COR-L47 (cell line): ENCODE measurements around the gene PRPF39.
A peak's percentile ranks its signal among the peaks of the same experiment; 100 is the strongest.
"Not testable (repeated sequence)": the region's sequence is repeated elsewhere in the genome, so short reads cannot be mapped to it uniquely, and the experiment has no call there.

Source experiments
- DNase-seq: peaks from one replicate; lab custom pipeline; 2025; lab: John Stamatoyannopoulos, UW

Gene PRPF39

GRCh38 chr14:45083976-45084722 is at the start of gene PRPF39:
Gene PRPF39 (plus strand): TSS chr14:45084116. CDS start chr14:45095240, 11,124 bp downstream.
- DNase-seq: peak; percentile 94

- DNase-seq: no peak
Observed at GRCh38 chr14:45034730-45035129, 49.2 kb upstream of the PRPF39 start.

- DNase-seq: no peak
Observed at GRCh38 chr14:45038256-45038655, 45.7 kb upstream of the PRPF39 start.

- no peak for DNase-seq
Observed at GRCh38 chr14:45038865-45039264, 45.1 kb upstream of the PRPF39 start.

- no peak for DNase-seq
Observed at GRCh38 chr14:45039390-45039789, 44.5 kb upstream of the PRPF39 start.

GRCh38 chr14:45041641-45042040 is 42.3 kb upstream of the PRPF39 start:
- DNase-seq: no peak

GRCh38 chr14:45044638-45045037 is 39.3 kb upstream of the PRPF39 start:
- DNase-seq: no peak

GRCh38 chr14:45048385-45048784 is 35.5 kb upstream of the PRPF39 start:
- no peak for DNase-seq

GRCh38 chr14:45051180-45051579 is 32.7 kb upstream of the PRPF39 start:
- DNase-seq: no peak

- no peak for DNase-seq
Observed at GRCh38 chr14:45051896-45052295, 32.0 kb upstream of the PRPF39 start.

GRCh38 chr14:45057349-45057748 is 26.6 kb upstream of the PRPF39 start:
- no peak for DNase-seq

- DNase-seq: no peak
Observed at GRCh38 chr14:45057881-45058364, 26.0 kb upstream of the PRPF39 start.

GRCh38 chr14:45060551-45060950 is 23.4 kb upstream of the PRPF39 start:
- no peak for DNase-seq

- DNase-seq: no peak
Observed at GRCh38 chr14:45065540-45065939, 18.4 kb upstream of the PRPF39 start.

- DNase-seq: no peak
Observed at GRCh38 chr14:45065956-45066355, 18.0 kb upstream of the PRPF39 start.

GRCh38 chr14:45066667-45067066 is 17.2 kb upstream of the PRPF39 start:
- no peak for DNase-seq

GRCh38 chr14:45068396-45068795 is 15.5 kb upstream of the PRPF39 start:
- no peak for DNase-seq

- DNase-seq: no peak
Observed at GRCh38 chr14:45070215-45070614, 13.7 kb upstream of the PRPF39 start.

GRCh38 chr14:45072126-45072525 is 11.8 kb upstream of the PRPF39 start:
- DNase-seq: no peak

- DNase-seq: no peak
Observed at GRCh38 chr14:45073231-45073879, 10.6 kb upstream of the PRPF39 start.

- no peak for DNase-seq
Observed at GRCh38 chr14:45078323-45078722, 5.6 kb upstream of the PRPF39 start.

- not testable (repeated sequence) for DNase-seq
Observed at GRCh38 chr14:45080416-45080968, 3.4 kb upstream of the PRPF39 start.

GRCh38 chr14:45081096-45081495 is 2.8 kb upstream of the PRPF39 start:
- not testable (repeated sequence) for DNase-seq
